Measurements from ENCODE around the gene ACOXL.

DNA sequence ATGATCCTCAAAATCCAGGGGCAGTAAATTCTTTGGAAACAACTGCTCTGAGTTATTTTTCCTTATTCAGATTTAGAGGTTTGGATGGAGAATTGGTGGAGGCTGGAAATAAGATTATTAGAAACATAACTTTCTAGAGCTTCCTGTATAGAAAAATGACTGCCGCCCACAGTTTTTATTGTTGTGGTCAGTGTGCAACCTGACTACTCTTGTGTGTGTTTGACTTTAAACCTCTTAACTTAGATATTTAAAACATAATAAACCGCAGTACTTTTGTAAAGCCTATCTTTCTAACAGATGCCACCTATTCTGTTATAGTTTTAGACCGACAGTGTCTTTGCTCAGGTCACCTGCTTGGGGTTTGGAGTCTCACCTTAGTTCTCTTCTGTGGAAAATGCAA, 272.9 kb downstream of the ACOXL start:
- no peak for TF ChIP-seq POLR2A (IDR thresholded peaks at IDR 0.05)
- TF ChIP-seq, protein P1, sequence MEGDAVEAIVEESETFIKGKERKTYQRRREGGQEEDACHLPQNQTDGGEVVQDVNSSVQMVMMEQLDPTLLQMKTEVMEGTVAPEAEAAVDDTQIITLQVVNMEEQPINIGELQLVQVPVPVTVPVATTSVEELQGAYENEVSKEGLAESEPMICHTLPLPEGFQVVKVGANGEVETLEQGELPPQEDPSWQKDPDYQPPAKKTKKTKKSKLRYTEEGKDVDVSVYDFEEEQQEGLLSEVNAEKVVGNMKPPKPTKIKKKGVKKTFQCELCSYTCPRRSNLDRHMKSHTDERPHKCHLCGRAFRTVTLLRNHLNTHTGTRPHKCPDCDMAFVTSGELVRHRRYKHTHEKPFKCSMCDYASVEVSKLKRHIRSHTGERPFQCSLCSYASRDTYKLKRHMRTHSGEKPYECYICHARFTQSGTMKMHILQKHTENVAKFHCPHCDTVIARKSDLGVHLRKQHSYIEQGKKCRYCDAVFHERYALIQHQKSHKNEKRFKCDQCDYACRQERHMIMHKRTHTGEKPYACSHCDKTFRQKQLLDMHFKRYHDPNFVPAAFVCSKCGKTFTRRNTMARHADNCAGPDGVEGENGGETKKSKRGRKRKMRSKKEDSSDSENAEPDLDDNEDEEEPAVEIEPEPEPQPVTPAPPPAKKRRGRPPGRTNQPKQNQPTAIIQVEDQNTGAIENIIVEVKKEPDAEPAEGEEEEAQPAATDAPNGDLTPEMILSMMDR (IDR thresholded peaks at IDR 0.05) = no peak

Data from transverse colon (tissue), 3 donors.